Inferior parietal cortex (tissue), 1 donor: Measurements from ENCODE around the gene TFAP2E.
A peak's percentile ranks its signal among the peaks of the same experiment; 100 is the strongest.

Source experiments
- DNase-seq: peaks from one replicate; pipeline ENCODE4 v3.0.0-alpha.2; 2016; ENCODE audit errors: extremely low spot score

TFAP2E gene

DNA sequence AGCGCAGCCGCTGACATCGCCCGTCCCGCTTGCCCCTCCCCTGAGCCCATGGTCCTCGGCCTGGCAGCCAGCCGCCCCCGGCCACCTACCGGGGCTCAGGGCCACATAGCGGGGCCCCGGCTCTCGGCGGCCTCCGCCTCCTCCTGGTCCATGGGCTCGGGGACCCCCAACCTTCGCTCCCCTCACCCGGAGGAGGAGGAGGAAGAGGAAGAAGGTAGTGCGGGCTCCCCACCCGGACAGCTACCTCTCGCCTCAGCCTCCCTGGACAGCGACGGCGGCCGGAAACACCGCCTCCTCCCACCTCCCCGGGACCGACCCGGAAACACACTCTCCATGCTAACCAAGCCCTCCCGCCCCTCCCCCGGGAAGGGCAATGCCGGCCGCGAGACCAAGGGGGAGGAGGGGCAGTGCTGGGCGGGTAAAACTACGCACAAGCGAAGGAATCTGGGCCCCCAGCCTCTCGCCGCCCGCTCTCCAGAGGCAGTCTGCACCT, 15.9 kb upstream of the TFAP2E start, which contains the start of gene KIAA0319L:
Gene KIAA0319L (minus strand): TSS at position 286 of the 493 bp plus-strand sequence. CDS start 2,912 bp downstream, outside the sequence.
- peak; percentile 91 for DNase-seq

DNA sequence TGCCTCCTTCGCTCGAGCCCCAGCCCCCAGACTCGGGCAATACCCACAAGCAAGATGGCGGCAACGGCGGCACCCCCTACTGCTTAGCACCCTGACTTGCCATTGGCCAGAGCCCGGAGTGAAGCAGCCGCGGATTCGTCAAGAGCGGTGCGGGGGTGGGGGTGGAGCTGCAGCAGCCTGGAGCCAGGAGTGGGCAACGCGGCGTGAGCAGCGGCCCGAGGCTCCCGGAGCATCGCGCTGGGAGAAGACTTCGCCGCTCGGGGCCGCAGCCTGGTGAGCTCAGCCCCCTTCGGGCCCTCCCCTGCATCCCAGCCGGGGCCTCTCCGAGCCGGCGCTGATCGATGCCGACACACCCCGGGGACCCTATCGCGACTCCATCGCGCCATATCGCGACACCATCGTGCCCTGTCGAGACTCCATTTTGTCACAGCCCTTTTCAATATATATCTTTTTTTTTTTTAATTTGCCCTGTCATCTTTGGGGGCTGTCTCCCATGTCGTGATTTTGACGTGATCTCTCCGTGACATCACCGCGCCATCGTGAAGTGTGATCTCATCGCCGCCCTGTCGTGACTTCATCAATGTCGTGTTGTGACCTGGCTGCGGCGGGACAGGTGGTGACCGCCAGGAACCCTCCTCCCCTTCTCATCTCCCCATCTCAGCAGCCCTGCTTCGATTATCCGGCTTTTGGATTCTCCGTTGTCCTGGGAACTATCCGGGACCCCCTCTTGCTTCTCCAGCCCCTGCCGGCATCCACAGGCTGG, 15.3 kb upstream of the TFAP2E start, which contains the start of gene NCDN:
Gene NCDN (plus strand): TSS at position 189 of the 763 bp plus-strand sequence. CDS start 392 bp downstream, at position 581.
- peak; percentile 92 for DNase-seq

DNA sequence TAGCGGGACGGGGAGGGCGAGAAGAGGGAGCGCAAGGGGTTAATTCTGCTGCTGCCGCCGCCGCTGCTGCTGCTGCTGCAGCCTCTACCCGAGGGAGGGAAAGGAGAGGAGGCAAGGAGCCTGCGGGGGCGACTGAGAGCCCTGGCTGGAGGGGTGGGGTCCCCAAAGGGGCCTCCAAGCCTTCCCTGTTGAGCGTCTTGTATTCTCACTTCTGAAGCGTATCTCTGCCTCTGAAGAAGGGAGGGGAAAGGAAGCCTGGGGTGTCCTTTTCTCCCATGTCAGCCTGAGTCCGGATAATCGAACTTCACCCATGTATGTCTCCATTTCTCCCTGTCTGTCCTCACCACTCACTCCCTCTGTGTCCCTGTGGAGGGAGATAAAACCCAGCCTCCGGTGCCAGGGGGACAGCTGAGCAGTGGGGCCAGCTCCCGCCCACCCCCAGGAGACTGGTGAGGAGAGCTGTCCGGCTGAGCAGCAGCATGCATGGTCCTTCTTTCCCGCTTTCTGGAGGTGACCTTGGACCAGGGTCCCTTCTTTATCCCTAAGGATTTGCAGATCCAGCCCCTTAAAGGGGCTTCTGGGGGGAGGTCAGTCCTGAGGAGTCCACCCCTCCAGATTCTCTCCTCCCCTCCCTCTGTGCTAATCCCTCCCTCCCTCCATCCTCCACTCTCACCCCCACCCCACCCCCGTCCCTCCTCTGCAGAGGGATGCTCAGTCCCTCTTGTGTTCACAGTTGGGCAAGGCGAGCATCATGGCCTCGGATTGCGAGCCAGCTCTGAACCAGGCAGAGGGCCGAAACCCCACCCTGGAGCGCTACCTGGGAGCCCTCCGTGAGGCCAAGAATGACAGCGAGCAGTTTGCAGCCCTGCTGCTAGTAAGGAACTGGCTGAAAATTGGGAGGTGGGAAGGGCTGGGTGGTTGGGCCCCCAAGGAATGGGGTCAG, 14.5 kb upstream of the TFAP2E start:
- no peak for DNase-seq

DNA sequence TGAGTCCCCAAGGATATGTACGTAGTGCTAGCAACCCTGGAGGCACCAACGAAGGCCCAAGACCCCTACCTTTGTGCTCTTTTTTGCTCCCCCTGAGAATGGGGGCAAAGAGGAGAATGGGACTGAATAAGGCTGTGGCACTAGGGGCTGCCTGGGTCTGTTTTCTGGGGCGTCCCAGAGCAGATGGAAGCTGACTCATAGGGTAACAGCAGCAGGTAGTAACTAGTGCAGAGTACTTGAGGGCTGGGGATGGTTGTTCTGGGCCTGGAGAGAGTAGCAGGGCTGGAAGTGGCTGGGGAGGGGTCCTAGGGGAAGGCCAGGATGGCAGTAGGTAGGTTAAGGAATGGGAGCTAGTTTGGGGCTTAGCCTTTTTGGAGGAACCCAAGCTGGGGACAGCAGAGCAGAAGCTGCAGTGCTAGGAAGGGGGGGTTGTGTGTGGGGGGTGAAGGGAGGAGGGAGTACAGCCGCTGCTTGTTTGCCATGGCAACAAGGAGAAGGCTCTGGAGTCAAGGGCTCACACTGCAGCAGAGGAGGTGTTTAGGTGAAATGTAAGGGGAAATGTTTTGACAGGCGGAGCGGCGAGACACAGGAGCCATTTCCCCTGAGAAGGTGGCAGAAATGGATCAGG, 13.7 kb upstream of the TFAP2E start:
- DNase-seq: no peak

DNA sequence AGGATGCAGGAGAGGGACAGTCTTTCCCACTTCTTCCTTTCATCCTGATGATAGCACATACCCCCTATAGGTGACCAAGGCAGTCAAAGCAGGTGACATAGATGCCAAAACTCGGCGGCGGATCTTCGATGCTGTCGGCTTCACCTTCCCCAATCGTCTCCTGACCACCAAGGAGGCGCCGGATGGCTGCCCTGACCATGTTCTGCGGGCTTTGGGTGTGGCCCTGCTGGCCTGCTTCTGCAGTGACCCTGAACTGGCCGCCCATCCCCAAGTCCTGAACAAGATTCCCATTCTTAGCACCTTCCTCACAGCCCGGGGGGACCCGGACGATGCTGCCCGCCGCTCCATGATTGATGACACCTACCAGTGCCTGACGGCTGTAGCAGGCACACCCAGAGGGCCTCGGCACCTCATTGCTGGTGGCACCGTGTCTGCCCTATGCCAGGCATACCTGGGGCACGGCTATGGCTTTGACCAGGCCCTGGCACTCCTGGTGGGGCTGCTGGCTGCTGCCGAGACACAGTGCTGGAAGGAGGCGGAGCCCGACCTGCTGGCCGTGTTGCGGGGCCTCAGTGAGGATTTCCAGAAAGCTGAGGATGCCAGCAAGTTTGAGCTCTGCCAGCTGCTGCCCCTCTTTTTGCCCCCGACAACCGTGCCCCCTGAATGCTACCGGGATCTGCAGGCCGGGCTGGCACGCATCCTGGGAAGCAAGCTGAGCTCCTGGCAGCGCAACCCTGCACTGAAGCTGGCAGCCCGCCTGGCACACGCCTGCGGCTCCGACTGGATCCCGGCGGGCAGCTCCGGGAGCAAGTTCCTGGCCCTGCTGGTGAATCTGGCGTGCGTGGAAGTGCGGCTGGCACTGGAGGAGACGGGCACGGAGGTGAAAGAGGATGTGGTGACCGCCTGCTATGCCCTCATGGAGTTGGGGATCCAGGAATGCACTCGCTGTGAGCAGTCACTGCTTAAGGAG, 12.6 kb upstream of the TFAP2E start:
- DNase-seq: peak; percentile 69

DNA sequence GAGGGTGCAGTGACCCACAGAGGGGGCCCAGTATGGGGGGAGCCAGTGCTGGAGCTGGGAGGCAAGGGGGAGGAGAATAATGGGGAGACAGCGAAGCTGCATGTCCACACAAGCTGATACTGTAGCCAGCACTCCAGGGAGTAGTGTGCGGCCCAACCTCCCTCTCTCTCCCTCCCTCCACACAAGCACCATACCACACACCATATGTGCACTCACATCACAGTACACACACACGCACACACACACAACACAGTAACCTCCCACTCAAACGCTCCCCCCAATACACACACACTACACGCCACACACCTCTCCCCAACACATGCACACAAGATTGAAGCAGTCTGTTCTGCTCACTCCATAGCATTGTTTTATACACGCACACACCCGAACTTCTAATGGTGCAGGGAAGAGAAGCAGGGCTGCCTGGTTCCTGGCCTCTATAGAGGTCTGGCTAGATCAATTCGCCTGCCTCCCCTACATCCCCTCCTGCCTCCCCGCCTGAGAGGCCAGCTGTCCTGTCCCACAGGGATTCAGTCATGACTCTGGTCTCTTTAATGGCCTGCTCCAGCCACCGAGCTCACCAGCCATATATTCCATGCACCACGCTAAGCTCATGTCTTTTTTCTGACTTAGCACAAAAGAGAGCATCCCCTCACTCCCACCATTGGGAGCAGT, 11.7 kb upstream of the TFAP2E start:
- DNase-seq: no peak

DNA sequence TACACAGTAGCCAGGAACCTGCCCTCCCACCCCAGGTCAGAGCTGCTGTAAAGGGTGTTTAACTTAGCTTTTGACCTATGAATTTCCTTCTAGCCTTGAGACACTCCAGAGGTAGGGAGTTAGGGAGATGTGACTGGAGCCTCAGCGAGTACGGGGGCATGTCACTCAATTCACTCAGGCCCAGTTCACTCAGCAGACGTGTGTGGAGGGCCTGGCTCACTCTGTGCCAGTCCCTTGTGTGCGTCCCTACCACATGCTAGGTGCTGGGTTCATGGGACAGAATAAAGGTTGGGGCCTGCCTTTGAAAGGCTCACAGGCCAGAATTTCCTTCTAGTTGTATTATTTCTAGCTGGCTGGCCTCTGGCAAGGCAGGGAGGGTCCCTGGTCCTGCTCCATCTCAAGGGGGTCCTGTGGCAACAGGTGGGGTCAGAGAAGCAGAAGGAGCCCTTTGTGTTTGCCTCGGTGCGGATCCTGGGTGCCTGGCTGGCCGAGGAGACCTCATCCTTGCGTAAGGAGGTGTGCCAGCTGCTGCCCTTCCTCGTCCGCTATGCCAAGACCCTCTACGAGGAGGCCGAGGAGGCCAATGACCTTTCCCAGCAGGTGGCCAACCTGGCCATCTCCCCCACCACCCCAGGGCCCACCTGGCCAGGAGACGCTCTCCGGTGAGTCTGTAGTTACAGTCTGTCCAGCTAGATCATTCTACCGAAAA, 11.0 kb upstream of the TFAP2E start:
- DNase-seq: no peak

DNA sequence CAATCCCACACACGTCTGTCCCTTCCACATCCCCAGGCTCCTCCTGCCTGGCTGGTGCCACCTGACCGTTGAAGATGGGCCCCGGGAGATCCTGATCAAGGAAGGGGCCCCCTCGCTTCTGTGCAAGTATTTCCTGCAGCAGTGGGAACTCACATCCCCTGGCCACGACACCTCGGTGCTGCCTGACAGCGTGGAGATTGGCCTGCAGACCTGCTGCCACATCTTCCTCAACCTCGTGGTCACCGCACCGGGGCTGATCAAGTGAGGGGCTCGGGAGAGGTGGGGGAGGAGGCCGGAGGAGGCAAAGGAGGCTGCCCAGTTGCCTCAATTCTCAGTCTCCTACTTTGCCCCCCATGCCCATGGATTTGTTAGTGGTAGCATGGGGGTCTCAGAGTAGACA, 9.9 kb upstream of the TFAP2E start:
- no peak for DNase-seq

DNA sequence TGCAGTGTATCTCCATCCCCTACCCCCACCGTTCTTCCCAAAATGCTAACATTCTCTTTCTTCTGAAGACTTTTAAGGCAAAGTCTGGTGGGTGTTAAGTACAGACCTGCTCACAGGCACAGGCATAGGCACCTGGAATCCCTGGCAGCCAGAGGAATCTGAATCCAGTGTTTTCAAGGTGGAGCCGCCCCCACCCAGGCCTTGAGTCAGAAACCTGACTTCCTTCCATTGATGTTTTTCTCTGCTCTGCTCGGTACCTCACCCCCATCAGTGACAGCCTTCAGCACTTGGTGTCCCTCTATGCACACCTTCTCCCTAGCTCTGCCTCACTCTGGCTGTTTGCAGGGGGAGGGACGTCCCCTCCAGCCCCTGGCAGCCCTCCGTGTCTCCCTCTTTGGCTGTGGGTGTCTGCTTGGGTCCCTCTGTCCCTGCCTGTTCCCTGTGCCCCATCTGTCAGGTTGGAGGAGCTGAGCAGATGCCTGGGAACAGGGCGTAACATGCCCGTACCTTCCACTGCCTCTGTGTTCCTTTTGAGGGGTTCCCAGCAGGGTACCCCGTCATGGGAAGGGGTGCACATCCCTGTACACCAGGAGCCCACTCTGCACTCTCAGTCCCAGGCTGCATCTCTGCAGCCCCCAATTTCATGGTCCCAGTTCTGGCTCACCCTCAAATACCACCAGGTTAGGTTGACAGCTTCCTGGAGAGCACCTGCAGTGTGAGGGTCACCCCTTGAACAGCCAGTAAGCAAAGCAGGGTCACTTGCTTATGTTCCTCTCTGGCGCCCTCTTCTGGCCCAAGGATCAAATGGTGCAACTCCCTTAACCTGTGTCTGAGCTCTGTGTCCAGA, 8.9 kb upstream of the TFAP2E start:
- DNase-seq: peak; percentile 87

DNA sequence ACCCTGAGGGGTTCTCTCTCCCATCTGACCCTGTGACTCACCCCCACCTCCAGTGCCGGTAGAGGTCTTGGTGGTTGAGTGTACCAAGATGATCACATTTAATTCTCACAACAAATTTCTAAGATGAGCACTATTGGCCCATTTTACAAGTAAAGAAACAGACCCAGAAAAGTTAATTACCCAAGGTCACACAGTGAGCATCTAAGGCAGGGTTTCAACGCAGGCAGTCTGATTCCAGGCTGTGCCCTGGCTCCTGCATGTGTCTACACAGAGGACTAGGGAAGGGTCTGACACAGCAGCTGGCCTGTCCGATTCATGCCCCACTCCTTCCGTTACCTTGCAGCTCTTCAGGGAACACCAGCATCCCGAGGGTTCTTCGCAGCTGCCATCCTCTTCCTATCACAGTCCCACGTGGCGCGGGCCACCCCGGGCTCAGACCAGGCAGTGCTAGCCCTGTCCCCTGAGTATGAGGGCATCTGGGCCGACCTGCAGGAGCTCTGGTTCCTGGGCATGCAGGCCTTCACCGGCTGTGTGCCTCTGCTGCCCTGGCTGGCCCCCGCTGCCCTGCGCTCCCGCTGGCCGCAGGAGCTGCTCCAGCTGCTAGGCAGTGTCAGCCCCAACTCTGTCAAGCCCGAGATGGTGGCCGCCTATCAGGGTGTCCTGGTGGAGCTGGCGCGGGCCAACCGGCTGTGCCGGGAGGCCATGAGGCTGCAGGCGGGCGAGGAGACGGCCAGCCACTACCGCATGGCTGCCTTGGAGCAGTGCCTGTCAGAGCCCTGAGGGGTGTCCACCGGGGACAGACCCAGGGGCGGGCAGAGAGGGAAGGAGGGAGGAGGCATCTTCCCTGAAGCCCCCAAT, 8.0 kb upstream of the TFAP2E start:
- DNase-seq: no peak

DNA sequence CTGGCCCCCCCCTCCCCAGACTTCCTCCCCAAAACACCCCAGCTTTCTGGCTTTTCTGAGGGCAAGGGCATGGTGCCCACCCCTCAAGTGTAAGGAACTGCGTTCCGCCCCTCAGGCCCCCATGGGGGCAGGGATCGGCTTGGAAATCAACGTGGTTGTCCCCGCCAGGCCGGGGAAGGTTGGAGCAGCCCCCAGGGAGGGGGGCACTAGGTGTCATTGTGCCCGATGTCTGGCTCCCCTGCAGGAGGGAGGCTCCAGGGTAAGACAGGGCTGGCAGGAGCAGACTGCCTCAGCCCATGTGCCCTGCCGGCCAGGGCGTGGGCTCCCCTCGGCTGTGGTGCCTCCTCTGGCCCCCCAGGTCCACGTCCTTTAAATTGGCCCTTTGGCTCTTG, 7.4 kb upstream of the TFAP2E start:
- no peak for DNase-seq

DNA sequence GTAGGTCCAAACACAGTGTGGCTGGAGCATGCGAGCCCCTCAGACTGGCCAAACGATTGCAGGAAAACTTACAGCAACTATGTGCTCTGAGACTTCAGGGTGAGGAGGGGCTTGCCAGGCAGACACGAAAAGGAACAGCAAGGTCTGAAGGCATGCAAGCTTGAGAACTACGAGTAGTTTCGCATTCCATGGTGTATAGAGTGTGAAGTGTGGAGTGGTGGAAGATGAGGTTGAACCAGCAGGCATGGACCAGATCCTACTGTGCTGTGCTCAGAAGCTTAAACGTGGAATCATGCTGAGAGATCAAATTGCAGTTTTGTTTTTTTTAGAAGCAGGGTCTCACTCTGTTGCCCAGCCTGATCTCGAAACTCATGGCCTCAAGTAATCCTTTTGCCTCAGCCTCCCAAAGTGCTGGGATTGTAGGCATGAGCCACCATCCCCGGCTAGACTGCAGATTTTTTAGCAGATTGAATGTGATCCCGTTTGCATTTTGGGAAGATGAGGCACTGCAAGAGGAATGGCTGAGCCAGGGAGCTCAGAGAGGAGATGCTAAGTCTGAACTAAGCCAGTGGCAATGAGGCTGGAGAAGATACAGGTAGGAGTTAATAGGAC, 5.1 kb upstream of the TFAP2E start:
- DNase-seq: no peak

DNA sequence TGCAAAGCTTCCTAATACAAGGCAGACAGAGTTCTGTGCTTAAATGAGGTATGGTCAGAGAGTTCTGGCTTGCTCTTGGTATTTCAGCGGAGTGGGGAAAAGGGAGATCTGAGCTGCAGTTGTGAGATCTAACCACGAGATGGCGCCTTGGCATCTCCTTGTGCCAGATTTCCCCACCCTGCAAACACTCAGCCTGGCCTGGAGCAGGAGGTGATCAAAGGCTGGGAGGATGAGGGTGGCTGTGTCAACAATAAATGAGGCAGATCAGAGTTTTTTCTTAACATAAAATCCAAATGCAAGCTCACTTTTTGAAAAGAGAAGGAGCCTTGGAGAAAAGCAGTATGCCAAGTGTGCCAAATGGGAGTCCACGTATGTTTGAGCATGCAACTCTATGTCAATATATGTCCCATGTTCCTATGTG, 4.1 kb upstream of the TFAP2E start:
- peak; percentile 89 for DNase-seq

DNA sequence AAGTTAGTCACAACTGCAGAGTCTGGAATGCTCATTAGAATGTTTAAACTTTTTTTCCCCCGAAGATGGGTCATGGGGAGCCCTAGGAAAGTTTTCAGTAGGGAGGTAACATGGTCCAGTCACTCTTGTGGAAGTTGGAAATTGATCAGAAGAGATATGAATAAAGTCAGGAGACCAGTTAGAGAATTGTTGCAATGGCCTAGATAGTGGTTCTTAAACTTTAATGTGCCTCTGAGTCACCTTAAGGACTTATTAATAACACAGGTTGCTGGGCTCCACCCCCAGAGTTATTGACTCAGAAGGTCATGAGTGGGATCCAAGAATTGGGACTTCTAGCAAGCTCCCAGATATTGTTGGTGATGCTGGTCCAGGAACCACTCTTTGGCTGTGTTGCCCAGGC, 3.2 kb upstream of the TFAP2E start:
- DNase-seq: no peak

DNA sequence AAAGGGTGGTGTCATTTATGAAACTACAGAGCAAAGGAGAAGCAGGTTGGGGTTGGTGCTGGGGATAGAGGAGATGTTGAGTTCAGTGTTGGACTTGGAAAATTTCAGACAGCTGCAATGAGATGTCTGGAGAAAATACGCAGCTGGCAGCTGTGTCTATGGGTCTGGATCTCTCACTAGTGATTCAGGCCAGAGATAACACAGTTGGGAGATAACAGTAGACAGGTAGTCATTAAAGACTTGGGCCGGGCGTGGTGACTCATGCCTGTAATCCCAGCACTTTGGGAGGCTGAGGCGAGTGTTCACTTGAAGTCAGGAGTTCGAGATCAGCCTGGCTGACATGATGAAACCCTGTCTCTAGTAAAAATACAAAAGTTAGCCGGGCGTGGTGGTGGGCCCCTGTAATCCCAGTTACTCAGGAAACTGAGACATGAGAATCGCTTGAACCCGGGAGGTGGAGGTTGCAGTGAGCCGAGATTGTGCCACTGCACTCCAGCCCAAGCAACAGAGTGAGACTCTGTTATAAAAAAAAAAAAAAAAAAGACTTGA, 2.5 kb upstream of the TFAP2E start:
- no peak for DNase-seq

DNA sequence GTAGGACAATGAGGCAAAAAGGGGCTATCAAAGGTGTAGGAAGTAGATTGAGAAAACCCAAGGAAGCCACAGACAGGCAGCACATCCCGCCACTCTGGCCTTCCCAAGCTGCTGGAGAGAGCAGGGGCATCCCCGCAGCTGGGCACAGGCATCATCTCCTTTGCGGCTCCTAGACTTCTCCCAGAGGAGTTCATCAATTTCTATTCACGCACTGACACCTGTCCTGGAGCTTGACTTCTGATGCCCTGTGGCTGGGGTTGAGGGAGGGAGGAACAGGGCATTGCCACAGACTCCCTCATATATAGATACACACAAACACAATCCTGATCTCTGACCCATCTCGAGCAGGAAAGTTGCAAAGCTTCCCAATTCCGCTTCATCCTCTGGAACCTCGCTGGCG, 1.9 kb upstream of the TFAP2E start:
- DNase-seq: no peak

DNA sequence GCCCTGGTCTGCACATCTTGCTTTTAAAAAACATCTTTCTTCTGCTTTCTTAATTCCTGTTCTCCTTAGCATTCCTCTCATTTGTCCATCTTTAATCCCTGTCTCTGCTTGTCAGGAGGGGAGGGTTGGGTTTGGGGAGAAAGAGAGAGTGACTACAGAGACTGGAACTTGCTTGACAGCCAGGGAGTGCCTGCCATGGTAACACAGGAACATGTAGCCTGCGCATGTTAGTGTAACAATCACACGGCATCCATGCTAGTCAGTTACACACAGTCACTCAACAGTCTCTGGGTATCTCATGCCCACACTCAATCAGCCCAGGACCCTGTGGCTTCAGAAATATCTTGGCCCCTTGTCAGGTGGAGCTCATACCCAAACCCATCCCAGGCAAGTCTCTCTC, 818 bp upstream of the TFAP2E start:
- DNase-seq: no peak
